Lower leg skin (tissue), 4 donors: ENCODE measurements around the gene APCDD1. TPM values are rescaled to one million over a fixed set of nuclear protein-coding genes. Genes with fewer than 3 reads are reported as not detected.
"Not testable (repeated sequence)": the region's sequence is repeated elsewhere in the genome, so short reads cannot be mapped to it uniquely, and the experiment has no call there.

ENCODE experiments used
- DNase-seq, 2 donors: peaks; one replicate each; pipeline ENCODE4 v3.0.0-alpha.2; 2019; ENCODE audit warnings: low spot score in 2 of 2
- H3K4me3 ChIP-seq: fragments of 200-600 bp; sonication (generic); 2 replicates; pipeline ENCODE4 v1.5.1; 2017; ENCODE audit warnings: mild to moderate bottlenecking, low read depth; ENCODE audit not compliant: poor library complexity, severe bottlenecking
- CTCF ChIP-seq, 3 donors: fragments of 450-650 bp; IDR thresholded peaks; one replicate each; pipeline ENCODE4 v1.5.1; 2016; ENCODE audit warnings: antibody characterized with exemption in 3 of 3, mild to moderate bottlenecking in 3 of 3, moderate library complexity in 2 of 3
- POLR2A ChIP-seq, 2 donors: fragments of 450-650 bp; IDR thresholded peaks; one replicate each; pipeline ENCODE4 v1.6.1; 2016 to 2017; ENCODE audit warnings: antibody characterized with exemption in 2 of 2, mild to moderate bottlenecking in 1 of 2, moderate library complexity in 1 of 2
- WGBS, 2 donors: methylation state at CpG; one replicate each; pipeline ENCODE4 v1.1.5; 2018; 5-methylcytosine and 5-hydroxymethylcytosine counted together
- intact Hi-C: fragments of 100-400 bp; cut with DNase I; formaldehyde crosslinking; loops from one replicate; pipeline ENCODE4 v1.15.0; 2023; ENCODE audit warnings: low total_unique reads
- total RNA-seq, 4 donors: library from RNA; depleted of rRNA; stranded (reverse); fragments of >200 nt; gene quantifications; one replicate each; pipeline ENCODE4 v1.1.0, GENCODE V29; 2016

The APCDD1 gene
- total RNA-seq, 4 donors from 2014 or later: 76.6 to 192 (median 180) TPM

- intact Hi-C loops: no loop called here
- TF ChIP-seq POLR2A (IDR thresholded peaks at IDR 0.05): no peak
- DNase-seq: no peak
- no peak overlapping the region for H3K4me3 ChIP-seq
- 61 to 96% methylated on average over 2 of the region's 2 CpGs for WGBS, 2 donors
Measured at GRCh38 chr18:10500038-10500437, 45.6 kb downstream of the APCDD1 start.

GRCh38 chr18:10504723-10505122 is 50.3 kb downstream of the APCDD1 start:
- no peak for DNase-seq
- 88 to 95% methylated on average over 1 of the region's 1 CpG for WGBS, 2 donors
- TF ChIP-seq POLR2A (IDR thresholded peaks at IDR 0.05) (no peak), CTCF (IDR thresholded peaks at IDR 0.05) (no peak)
- intact Hi-C loops: no loop called here
- no peak overlapping the region for H3K4me3 ChIP-seq

GRCh38 chr18:10505892-10506291 is 51.5 kb downstream of the APCDD1 start:
- H3K4me3 ChIP-seq, DNase-seq, intact Hi-C loops: not testable (repeated sequence)
- 91 to 97% methylated on average over 12 to 19 of the region's 19 CpGs for WGBS, 2 donors

GRCh38 chr18:10508591-10508990 is 54.2 kb downstream of the APCDD1 start:
- TF ChIP-seq POLR2A (IDR thresholded peaks at IDR 0.05): no peak
- TF ChIP-seq CTCF (IDR thresholded peaks at IDR 0.05): no peak
- DNase-seq: no peak
- no peak overlapping the region for H3K4me3 ChIP-seq
- intact Hi-C loops: no loop called here

GRCh38 chr18:10511236-10511635 is 56.8 kb downstream of the APCDD1 start:
- 78% methylated on average over 2 of the region's 2 CpGs for WGBS, 2 donors
- intact Hi-C loops: no loop called here
- no peak for DNase-seq
- TF ChIP-seq CTCF (IDR thresholded peaks at IDR 0.05) (no peak), POLR2A (IDR thresholded peaks at IDR 0.05) (no peak)
- H3K4me3 ChIP-seq: no peak overlapping the region

- 21 to 24% methylated on average over 3 of the region's 3 CpGs for WGBS, 2 donors
- intact Hi-C loops: no loop called here
- DNase-seq: peak; percentile 37 to 80
- H3K4me3 ChIP-seq: no peak overlapping the region
- TF ChIP-seq POLR2A (IDR thresholded peaks at IDR 0.05): no peak
- no peak for TF ChIP-seq CTCF (IDR thresholded peaks at IDR 0.05)
Measured at GRCh38 chr18:10514082-10514481, 59.6 kb downstream of the APCDD1 start.

GRCh38 chr18:10514601-10515000 is 60.2 kb downstream of the APCDD1 start:
- no peak for TF ChIP-seq POLR2A (IDR thresholded peaks at IDR 0.05)
- no peak for TF ChIP-seq CTCF (IDR thresholded peaks at IDR 0.05)
- no peak for DNase-seq
- no peak overlapping the region for H3K4me3 ChIP-seq
- intact Hi-C loops: no loop called here
